Progenitor cell of endocrine pancreas (in vitro differentiated cells): Measurements from ENCODE around the gene TRIM10. TPM values are rescaled to one million over a fixed set of nuclear protein-coding genes. Genes with fewer than 3 reads are reported as not detected.

ENCODE experiments used
- DNase-seq: peaks from one replicate; pipeline ENCODE4 v3.0.0; 2021; ENCODE audit warnings: low spot score; ENCODE audit not compliant: unreplicated experiment
- H3K27ac Mint-ChIP-seq: 2 replicates; pipeline ENCODE4 v1.8.0; 2021; ENCODE audit warnings: mild to moderate bottlenecking, moderate library complexity, mixed read lengths
- H3K27me3 Mint-ChIP-seq: 2 replicates; pipeline ENCODE4 v1.8.0; 2021; ENCODE audit warnings: mixed read lengths
- H3K36me3 Mint-ChIP-seq: 2 replicates; pipeline ENCODE4 v1.8.0; 2022; ENCODE audit warnings: mixed read lengths; ENCODE audit not compliant: insufficient read depth
- H3K4me1 Mint-ChIP-seq: 2 replicates; pipeline ENCODE4 v1.8.0; 2021; ENCODE audit warnings: low read depth, mixed read lengths
- H3K4me3 Mint-ChIP-seq: 2 replicates; pipeline ENCODE4 v1.8.0; 2021; ENCODE audit warnings: low read depth, mild to moderate bottlenecking, moderate library complexity, mixed read lengths
- H3K9me3 Mint-ChIP-seq: 2 replicates; pipeline ENCODE4 v1.8.0; 2021; ENCODE audit warnings: low read depth, mixed read lengths
- CTCF ChIP-seq: fragments of 200-600 bp; sonication (generic); IDR thresholded peaks from one replicate; pipeline ENCODE4 v1.5.0; 2021; ENCODE audit warnings: antibody characterized with exemption, mild to moderate bottlenecking; ENCODE audit not compliant: unreplicated experiment
- total RNA-seq: library from RNA; stranded (reverse); gene quantifications from 2 replicates; pipeline ENCODE4 v1.2.1, GENCODE V29; 2021

The TRIM10 gene
- total RNA-seq, 1 donor from 2014 or later: not detected

- DNase-seq: no peak
- H3K27me3 Mint-ChIP-seq: peaks cover 83% of the 10 kb centered on the region
- H3K4me1 Mint-ChIP-seq: peaks cover 5% of the 10 kb centered on the region
- no peak for TF ChIP-seq CTCF
- H3K36me3 Mint-ChIP-seq: no peaks in the 10 kb centered on the region
- no peak overlapping the region for H3K27ac Mint-ChIP-seq
- H3K4me3 Mint-ChIP-seq: no peak overlapping the region
- H3K9me3 Mint-ChIP-seq: no peaks in the 10 kb centered on the region
Observed at GRCh38 chr6:30130179-30130679, 30.8 kb downstream of the TRIM10 start.

GRCh38 chr6:30129265-30130178 is 31.5 kb downstream of the TRIM10 start:
- no peak overlapping the region for H3K4me3 Mint-ChIP-seq
- H3K4me1 Mint-ChIP-seq: peaks cover 5% of the 10 kb centered on the region
- no peaks in the 10 kb centered on the region for H3K36me3 Mint-ChIP-seq
- no peak for DNase-seq
- H3K9me3 Mint-ChIP-seq: no peaks in the 10 kb centered on the region
- no peak overlapping the region for H3K27ac Mint-ChIP-seq
- no peak for TF ChIP-seq CTCF
- peaks cover 89% of the 10 kb centered on the region for H3K27me3 Mint-ChIP-seq

GRCh38 chr6:30127238-30128093 is 33.5 kb downstream of the TRIM10 start:
- H3K27me3 Mint-ChIP-seq: peaks cover 85% of the 10 kb centered on the region
- no peak for DNase-seq
- H3K4me1 Mint-ChIP-seq: peaks cover 6% of the 10 kb centered on the region
- peak overlapping the region; percentile 64 for H3K4me3 Mint-ChIP-seq
- H3K27ac Mint-ChIP-seq: no peak overlapping the region
- no peak for TF ChIP-seq CTCF
- H3K36me3 Mint-ChIP-seq: no peaks in the 10 kb centered on the region
- no peaks in the 10 kb centered on the region for H3K9me3 Mint-ChIP-seq

GRCh38 chr6:30122515-30122914 is 38.5 kb downstream of the TRIM10 start:
- DNase-seq: no peak
- H3K4me3 Mint-ChIP-seq: no peak overlapping the region
- no peak overlapping the region for H3K27ac Mint-ChIP-seq
- no peaks in the 10 kb centered on the region for H3K9me3 Mint-ChIP-seq
- no peaks in the 10 kb centered on the region for H3K36me3 Mint-ChIP-seq
- H3K4me1 Mint-ChIP-seq: peaks cover 5% of the 10 kb centered on the region
- peaks cover 60% of the 10 kb centered on the region for H3K27me3 Mint-ChIP-seq
- no peak for TF ChIP-seq CTCF
